Liver (tissue), 9 donors: ENCODE data around the gene SAMD4A. TPM values are rescaled to one million over a fixed set of nuclear protein-coding genes. Genes with fewer than 3 reads are reported as not detected.

Source experiments
- DNase-seq: peaks from one replicate; pipeline ENCODE4 v3.0.0-alpha.2; 2017; ENCODE audit warnings: low spot score
- H3K27ac ChIP-seq, 2 donors: one replicate each; pipeline ENCODE4 v1.7.0; 2013; ENCODE audit warnings: inconsistent platforms in 2 of 2, low read length in 2 of 2, control low read depth in 1 of 2, low read depth in 1 of 2, mild to moderate bottlenecking in 1 of 2
- H3K27me3 ChIP-seq, 4 donors: one replicate each; pipeline versions ENCODE4 v1.6.1 to v1.7.0; 2013; ENCODE audit warnings: low read length in 3 of 4, inconsistent platforms in 1 of 4, mild to moderate bottlenecking in 1 of 4, moderate library complexity in 1 of 4; ENCODE audit not compliant: control insufficient read depth in 4 of 4, insufficient read depth in 4 of 4
- H3K36me3 ChIP-seq, 4 donors: one replicate each; pipeline versions ENCODE4 v1.6.1 to v1.7.0; 2013; ENCODE audit warnings: low read length in 3 of 4, mild to moderate bottlenecking in 3 of 4, low read depth in 1 of 4, moderate library complexity in 1 of 4; ENCODE audit not compliant: control insufficient read depth in 4 of 4, insufficient read depth in 3 of 4
- H3K4me1 ChIP-seq, 4 donors: one replicate each; pipeline versions ENCODE4 v1.6.1 to v1.7.0; 2013; ENCODE audit warnings: low read length in 3 of 4, mild to moderate bottlenecking in 3 of 4, moderate library complexity in 1 of 4; ENCODE audit not compliant: control insufficient read depth in 4 of 4, insufficient read depth in 4 of 4
- H3K4me3 ChIP-seq, 3 donors: one replicate each; pipeline versions ENCODE4 v1.6.1 to v1.7.0; 2013; ENCODE audit warnings: low read length in 3 of 3, control low read depth in 1 of 3, low read depth in 1 of 3, mild to moderate bottlenecking in 1 of 3
- H3K9ac ChIP-seq, 2 donors: one replicate each; pipeline ENCODE4 v1.7.0; 2013; ENCODE audit warnings: low read length in 2 of 2, mild to moderate bottlenecking in 2 of 2, moderate library complexity in 2 of 2, control low read depth in 1 of 2, low read depth in 1 of 2
- H3K9me3 ChIP-seq, 4 donors: one replicate each; pipeline versions ENCODE4 v1.6.1 to v1.7.0; 2013; ENCODE audit warnings: low read length in 3 of 4; ENCODE audit not compliant: control insufficient read depth in 4 of 4
- EGR1 ChIP-seq, 2 donors: IDR thresholded peaks; 2 replicates each; pipeline ENCODE4 v1.6.1; 2016 to 2018; ENCODE audit warnings: antibody characterized with exemption in 2 of 2, low read depth in 2 of 2
- FOXA1 ChIP-seq: IDR thresholded peaks from 2 replicates; pipeline ENCODE4 v1.6.1; 2016; ENCODE audit warnings: antibody characterized with exemption
- FOXA2 ChIP-seq: IDR thresholded peaks from 2 replicates; pipeline ENCODE4 v1.6.1; 2016; ENCODE audit warnings: antibody characterized with exemption
- GABPA ChIP-seq, 2 donors: IDR thresholded peaks in 1 of 2; conservative IDR thresholded peaks in 1 of 2; 2 replicates each; pipeline ENCODE4 v1.6.1; 2016; ENCODE audit warnings: antibody characterized with exemption in 2 of 2, mild to moderate bottlenecking in 1 of 2, moderate library complexity in 1 of 2
- HNF4A ChIP-seq, 2 donors: conservative IDR thresholded peaks; 2 replicates each; pipeline ENCODE4 v1.6.1; 2016; ENCODE audit warnings: antibody characterized with exemption in 2 of 2, mild to moderate bottlenecking in 2 of 2
- HNF4G ChIP-seq: IDR thresholded peaks from 2 replicates; pipeline ENCODE4 v1.6.1; 2016; ENCODE audit warnings: antibody characterized with exemption
- JUND ChIP-seq, 2 donors: IDR thresholded peaks; 2 replicates each; pipeline ENCODE4 v1.6.1; 2016; ENCODE audit warnings: antibody characterized with exemption in 2 of 2
- NR2F2 ChIP-seq: IDR thresholded peaks from 2 replicates; pipeline ENCODE4 v1.6.1; 2016; ENCODE audit warnings: antibody characterized with exemption
- RAD21 ChIP-seq, 2 donors: IDR thresholded peaks; 2 replicates each; pipeline ENCODE4 v1.6.1; 2016; ENCODE audit warnings: antibody characterized with exemption in 2 of 2, mild to moderate bottlenecking in 2 of 2
- RXRA ChIP-seq, 2 donors: IDR thresholded peaks; 2 replicates each; pipeline ENCODE4 v1.6.1; 2017 to 2018; ENCODE audit warnings: antibody characterized with exemption in 2 of 2, mild to moderate bottlenecking in 1 of 2
- SP1 ChIP-seq: IDR thresholded peaks from 2 replicates; pipeline ENCODE4 v1.6.1; 2018; ENCODE audit warnings: antibody characterized with exemption, mild to moderate bottlenecking
- YY1 ChIP-seq: IDR thresholded peaks from 2 replicates; pipeline ENCODE4 v1.6.1; 2016; ENCODE audit warnings: antibody characterized with exemption, mild to moderate bottlenecking
- WGBS: extraction: QIAGEN DNeasy Blood & Tissue Kit; methylation state at CpG from one replicate; pipeline ENCODE4 v1.1.7; 2013; 5-methylcytosine and 5-hydroxymethylcytosine counted together
- polyA plus RNA-seq, 2 donors: library from polyadenylated mRNA; stranded (reverse) in 1 of 2; unstranded in 1 of 2; fragments of 200-250 nt in 1 of 2; fragments of >200 nt in 1 of 2; fragmentation: Nextera tagmentation in 1 of 2; extraction: Ambion mirVana in 1 of 2; gene quantifications; one replicate each; pipeline versions ENCODE4 v1.2.1 to v1.2.3, GENCODE V29; 2013 to 2015
- total RNA-seq, 2 donors: library from RNA; depleted of rRNA; stranded (reverse); fragments of >200 nt; gene quantifications; one replicate each; pipeline ENCODE4 v1.2.3, GENCODE V29; 2014
- TF ChIP-seq, protein P1 (sequence below): IDR thresholded peaks from 2 replicates; pipeline ENCODE4 v1.6.1; 2016; ENCODE audit warnings: antibody characterized with exemption, mild to moderate bottlenecking
- TF ChIP-seq, protein P2 (sequence below): IDR thresholded peaks from 2 replicates; pipeline ENCODE4 v1.6.1; 2016; ENCODE audit warnings: antibody characterized with exemption
- TF ChIP-seq, protein P3 (sequence below): IDR thresholded peaks from 2 replicates; pipeline ENCODE4 v1.6.1; 2016; ENCODE audit warnings: antibody characterized with exemption
- TF ChIP-seq, protein P4 (sequence below): fragments of 150-350 bp; IDR thresholded peaks from 2 replicates; pipeline ENCODE4 v1.5.1; 2017; ENCODE audit warnings: improper control_type of control experiment, low read depth, low read length; ENCODE audit not compliant: missing input control
- donor health status: healthy.
- donor health status: healthy.
- donor health status: healthy.
- donor health status: healthy.
- donor health status: healthy.

The SAMD4A gene
- total and polyA plus RNA-seq, 4 donors: 4.3 to 17.8 (median 8.1) TPM

DNA sequence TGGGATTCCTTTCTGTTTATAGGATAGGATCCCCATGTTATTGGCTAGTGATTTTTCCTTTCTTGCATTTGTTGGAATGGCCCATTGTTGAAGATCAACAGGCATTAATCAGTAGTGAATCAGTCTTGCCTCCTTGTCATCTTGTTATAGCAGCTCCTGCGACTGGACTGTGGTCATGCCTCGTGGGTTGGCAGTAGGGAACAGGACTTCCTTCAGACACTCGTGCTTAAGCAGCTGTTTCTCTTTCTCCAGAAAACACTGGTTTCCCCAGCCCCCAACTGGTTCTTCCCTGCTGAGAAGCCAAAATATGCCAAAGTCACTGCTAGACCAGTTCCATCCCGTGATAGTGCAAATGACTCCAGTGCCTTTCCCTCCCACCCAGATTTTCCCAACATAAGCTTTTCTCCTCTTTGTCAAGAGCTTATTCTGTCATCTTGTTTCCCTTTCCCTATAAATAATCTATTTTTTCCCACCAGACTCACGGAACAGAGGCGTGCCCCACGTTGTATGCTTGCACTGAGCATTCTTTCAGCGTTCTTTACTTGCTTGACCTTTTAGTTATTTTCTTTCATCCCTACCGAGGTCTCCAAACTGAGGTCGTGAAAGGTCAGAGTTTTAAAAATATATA lies 83.5 kb downstream of the SAMD4A start:
- Histone ChIP-seq H3K36me3 (no peaks in the 10 kb centered on the region), H3K9ac (no peak overlapping the region), H3K4me1 (peaks cover 0 to 15% (median 5%) of the 10 kb centered on the region in 4 donors), H3K9me3 (no peaks in the 10 kb centered on the region), H3K4me3 (no peak overlapping the region), H3K27me3 (no peaks in the 10 kb centered on the region), H3K27ac (no peak overlapping the region)
- TF ChIP-seq SP1 (no peak), RAD21 (IDR thresholded peaks at IDR 0.05) (no peak), EGR1 (IDR thresholded peaks at IDR 0.05; ENCODE audit: low read depth in 2 of 2) (no peak), NR2F2 (peak; percentile 73)
- TF ChIP-seq, protein P1, sequence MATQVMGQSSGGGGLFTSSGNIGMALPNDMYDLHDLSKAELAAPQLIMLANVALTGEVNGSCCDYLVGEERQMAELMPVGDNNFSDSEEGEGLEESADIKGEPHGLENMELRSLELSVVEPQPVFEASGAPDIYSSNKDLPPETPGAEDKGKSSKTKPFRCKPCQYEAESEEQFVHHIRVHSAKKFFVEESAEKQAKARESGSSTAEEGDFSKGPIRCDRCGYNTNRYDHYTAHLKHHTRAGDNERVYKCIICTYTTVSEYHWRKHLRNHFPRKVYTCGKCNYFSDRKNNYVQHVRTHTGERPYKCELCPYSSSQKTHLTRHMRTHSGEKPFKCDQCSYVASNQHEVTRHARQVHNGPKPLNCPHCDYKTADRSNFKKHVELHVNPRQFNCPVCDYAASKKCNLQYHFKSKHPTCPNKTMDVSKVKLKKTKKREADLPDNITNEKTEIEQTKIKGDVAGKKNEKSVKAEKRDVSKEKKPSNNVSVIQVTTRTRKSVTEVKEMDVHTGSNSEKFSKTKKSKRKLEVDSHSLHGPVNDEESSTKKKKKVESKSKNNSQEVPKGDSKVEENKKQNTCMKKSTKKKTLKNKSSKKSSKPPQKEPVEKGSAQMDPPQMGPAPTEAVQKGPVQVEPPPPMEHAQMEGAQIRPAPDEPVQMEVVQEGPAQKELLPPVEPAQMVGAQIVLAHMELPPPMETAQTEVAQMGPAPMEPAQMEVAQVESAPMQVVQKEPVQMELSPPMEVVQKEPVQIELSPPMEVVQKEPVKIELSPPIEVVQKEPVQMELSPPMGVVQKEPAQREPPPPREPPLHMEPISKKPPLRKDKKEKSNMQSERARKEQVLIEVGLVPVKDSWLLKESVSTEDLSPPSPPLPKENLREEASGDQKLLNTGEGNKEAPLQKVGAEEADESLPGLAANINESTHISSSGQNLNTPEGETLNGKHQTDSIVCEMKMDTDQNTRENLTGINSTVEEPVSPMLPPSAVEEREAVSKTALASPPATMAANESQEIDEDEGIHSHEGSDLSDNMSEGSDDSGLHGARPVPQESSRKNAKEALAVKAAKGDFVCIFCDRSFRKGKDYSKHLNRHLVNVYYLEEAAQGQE: no peak
- TF ChIP-seq, protein P2, sequence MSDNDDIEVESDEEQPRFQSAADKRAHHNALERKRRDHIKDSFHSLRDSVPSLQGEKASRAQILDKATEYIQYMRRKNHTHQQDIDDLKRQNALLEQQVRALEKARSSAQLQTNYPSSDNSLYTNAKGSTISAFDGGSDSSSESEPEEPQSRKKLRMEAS: no peak
- TF ChIP-seq, protein P3, sequence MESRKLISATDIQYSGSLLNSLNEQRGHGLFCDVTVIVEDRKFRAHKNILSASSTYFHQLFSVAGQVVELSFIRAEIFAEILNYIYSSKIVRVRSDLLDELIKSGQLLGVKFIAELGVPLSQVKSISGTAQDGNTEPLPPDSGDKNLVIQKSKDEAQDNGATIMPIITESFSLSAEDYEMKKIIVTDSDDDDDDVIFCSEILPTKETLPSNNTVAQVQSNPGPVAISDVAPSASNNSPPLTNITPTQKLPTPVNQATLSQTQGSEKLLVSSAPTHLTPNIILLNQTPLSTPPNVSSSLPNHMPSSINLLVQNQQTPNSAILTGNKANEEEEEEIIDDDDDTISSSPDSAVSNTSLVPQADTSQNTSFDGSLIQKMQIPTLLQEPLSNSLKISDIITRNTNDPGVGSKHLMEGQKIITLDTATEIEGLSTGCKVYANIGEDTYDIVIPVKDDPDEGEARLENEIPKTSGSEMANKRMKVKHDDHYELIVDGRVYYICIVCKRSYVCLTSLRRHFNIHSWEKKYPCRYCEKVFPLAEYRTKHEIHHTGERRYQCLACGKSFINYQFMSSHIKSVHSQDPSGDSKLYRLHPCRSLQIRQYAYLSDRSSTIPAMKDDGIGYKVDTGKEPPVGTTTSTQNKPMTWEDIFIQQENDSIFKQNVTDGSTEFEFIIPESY: no peak
- WGBS: 47% methylated on average over 10 of the region's 10 CpGs
- DNase-seq: no peak

DNA sequence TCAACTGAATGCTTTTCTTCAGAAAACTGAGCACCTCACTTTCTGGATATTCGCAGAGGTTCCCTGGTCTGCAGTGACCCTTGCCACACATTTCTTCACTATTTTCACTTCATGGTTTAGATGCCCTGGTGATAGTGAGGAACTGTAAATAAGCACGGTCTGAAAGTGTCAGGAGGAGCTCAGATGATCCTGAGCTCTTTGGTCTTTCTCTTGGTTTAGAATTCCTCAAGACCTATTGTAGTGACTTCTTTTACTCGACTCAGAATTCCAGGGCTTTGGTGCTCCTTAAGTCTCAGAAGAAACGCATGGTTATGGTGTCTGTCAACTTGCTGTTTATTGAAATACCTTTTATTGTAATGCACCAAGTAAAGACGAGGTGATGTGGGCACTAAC lies 84.0 kb downstream of the SAMD4A start:
- H3K36me3 ChIP-seq: no peaks in the 10 kb centered on the region
- WGBS: 55% methylated on average over 5 of the region's 5 CpGs
- H3K4me1 ChIP-seq: peaks cover 0 to 15% (median 5%) of the 10 kb centered on the region in 4 donors
- no peak overlapping the region for H3K9ac ChIP-seq
- no peak for TF ChIP-seq GABPA (IDR thresholded peaks at IDR 0.05 in 1 of 2, conservative IDR thresholded peaks at IDR 0.05 in 1 of 2)
- peak; percentile 17 for TF ChIP-seq SP1
- peak in 1 of 2 donors; percentile 42 for TF ChIP-seq RXRA (IDR thresholded peaks at IDR 0.05)
- no peak for TF ChIP-seq HNF4A (conservative IDR thresholded peaks at IDR 0.05)
- no peak for DNase-seq
- no peaks in the 10 kb centered on the region for H3K9me3 ChIP-seq
- H3K27me3 ChIP-seq: no peaks in the 10 kb centered on the region
- H3K4me3 ChIP-seq: no peak overlapping the region
- H3K27ac ChIP-seq: peak overlapping the region; percentile 2 to 26

DNA sequence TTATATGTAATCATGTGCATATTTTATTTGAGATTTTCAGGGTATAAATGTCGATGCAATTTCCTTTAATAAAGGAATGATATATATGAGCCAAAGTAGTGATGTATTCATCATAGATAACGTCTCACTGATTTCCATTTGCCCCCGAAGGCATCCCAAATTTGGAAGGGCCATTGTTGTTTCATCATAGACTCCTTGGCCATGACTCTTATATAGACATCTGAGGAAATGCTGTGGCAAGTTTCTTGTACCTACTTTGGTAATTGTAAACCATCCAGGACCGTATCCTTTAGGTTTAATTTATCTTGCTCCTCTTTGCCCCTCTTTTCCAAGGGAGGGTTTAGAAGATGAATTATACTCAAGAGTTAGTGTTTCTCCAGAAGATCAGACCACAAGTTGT lies 84.7 kb downstream of the SAMD4A start:
- no peak for DNase-seq
- Histone ChIP-seq H3K27ac (peak overlapping the region; percentile 44 to 64), H3K9ac (no peak overlapping the region), H3K36me3 (no peaks in the 10 kb centered on the region), H3K27me3 (no peaks in the 10 kb centered on the region), H3K9me3 (no peaks in the 10 kb centered on the region), H3K4me3 (no peak overlapping the region), H3K4me1 (peaks cover 0 to 15% (median 5%) of the 10 kb centered on the region in 4 donors)
- WGBS: 88% methylated on average over 4 of the region's 4 CpGs
- TF ChIP-seq HNF4G: no peak
- no peak for TF ChIP-seq FOXA1
- no peak for TF ChIP-seq YY1
- TF ChIP-seq, protein P2: no peak
- TF ChIP-seq GABPA (IDR thresholded peaks at IDR 0.05 in 1 of 2, conservative IDR thresholded peaks at IDR 0.05 in 1 of 2): no peak
- TF ChIP-seq, protein P4, sequence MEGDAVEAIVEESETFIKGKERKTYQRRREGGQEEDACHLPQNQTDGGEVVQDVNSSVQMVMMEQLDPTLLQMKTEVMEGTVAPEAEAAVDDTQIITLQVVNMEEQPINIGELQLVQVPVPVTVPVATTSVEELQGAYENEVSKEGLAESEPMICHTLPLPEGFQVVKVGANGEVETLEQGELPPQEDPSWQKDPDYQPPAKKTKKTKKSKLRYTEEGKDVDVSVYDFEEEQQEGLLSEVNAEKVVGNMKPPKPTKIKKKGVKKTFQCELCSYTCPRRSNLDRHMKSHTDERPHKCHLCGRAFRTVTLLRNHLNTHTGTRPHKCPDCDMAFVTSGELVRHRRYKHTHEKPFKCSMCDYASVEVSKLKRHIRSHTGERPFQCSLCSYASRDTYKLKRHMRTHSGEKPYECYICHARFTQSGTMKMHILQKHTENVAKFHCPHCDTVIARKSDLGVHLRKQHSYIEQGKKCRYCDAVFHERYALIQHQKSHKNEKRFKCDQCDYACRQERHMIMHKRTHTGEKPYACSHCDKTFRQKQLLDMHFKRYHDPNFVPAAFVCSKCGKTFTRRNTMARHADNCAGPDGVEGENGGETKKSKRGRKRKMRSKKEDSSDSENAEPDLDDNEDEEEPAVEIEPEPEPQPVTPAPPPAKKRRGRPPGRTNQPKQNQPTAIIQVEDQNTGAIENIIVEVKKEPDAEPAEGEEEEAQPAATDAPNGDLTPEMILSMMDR: no peak
- TF ChIP-seq EGR1 (IDR thresholded peaks at IDR 0.05; ENCODE audit: low read depth in 2 of 2): no peak
- TF ChIP-seq SP1: no peak
- no peak for TF ChIP-seq JUND (IDR thresholded peaks at IDR 0.05)
- no peak for TF ChIP-seq FOXA2
- TF ChIP-seq RAD21 (IDR thresholded peaks at IDR 0.05): no peak
- TF ChIP-seq NR2F2: no peak
- TF ChIP-seq RXRA (IDR thresholded peaks at IDR 0.05): no peak
- TF ChIP-seq, protein P3: no peak
